Activated CD4-positive, CD25-positive, alpha-beta regulatory T cell (primary cell): ENCODE results near the gene RAB3C.

ENCODE experiments used
- DNase-seq, 4 experiments: peaks; one replicate each; lab custom pipeline; 2025; lab: John Stamatoyannopoulos, UW

The RAB3C gene

GRCh38 chr5:58731641-58732040 lies 148.8 kb downstream of the RAB3C start:
- DNase-seq: no peak

GRCh38 chr5:58735637-58736036 lies 152.8 kb downstream of the RAB3C start:
- DNase-seq: no peak

- no peak for DNase-seq
Measured at GRCh38 chr5:58736214-58736613, 153.3 kb downstream of the RAB3C start.

- no peak for DNase-seq
Measured at GRCh38 chr5:58737671-58738070, 154.8 kb downstream of the RAB3C start.

GRCh38 chr5:58738336-58738735 lies 155.5 kb downstream of the RAB3C start:
- no peak for DNase-seq

- DNase-seq: no peak
Measured at GRCh38 chr5:58739051-58739450, 156.2 kb downstream of the RAB3C start.

- DNase-seq: no peak
Measured at GRCh38 chr5:58740956-58741355, 158.1 kb downstream of the RAB3C start.

GRCh38 chr5:58745350-58745749 lies 162.5 kb downstream of the RAB3C start:
- no peak for DNase-seq

GRCh38 chr5:58746321-58746720 lies 163.4 kb downstream of the RAB3C start:
- DNase-seq: no peak

- no peak for DNase-seq
Measured at GRCh38 chr5:58750036-58750435, 167.2 kb downstream of the RAB3C start.

GRCh38 chr5:58751222-58751837 lies 168.5 kb downstream of the RAB3C start:
- no peak for DNase-seq

- DNase-seq: no peak
Measured at GRCh38 chr5:58752104-58752503, 169.2 kb downstream of the RAB3C start.

GRCh38 chr5:58753446-58753845 lies 170.6 kb downstream of the RAB3C start:
- DNase-seq: no peak

GRCh38 chr5:58754250-58754649 lies 171.4 kb downstream of the RAB3C start:
- no peak for DNase-seq

GRCh38 chr5:58755397-58755796 lies 172.5 kb downstream of the RAB3C start:
- no peak for DNase-seq

- no peak for DNase-seq
Measured at GRCh38 chr5:58759745-58760144, 176.9 kb downstream of the RAB3C start.

- no peak for DNase-seq
Measured at GRCh38 chr5:58760222-58760621, 177.3 kb downstream of the RAB3C start.

- DNase-seq: no peak
Measured at GRCh38 chr5:58761407-58761806, 178.5 kb downstream of the RAB3C start.

GRCh38 chr5:58763390-58763789 lies 180.5 kb downstream of the RAB3C start:
- no peak for DNase-seq

- DNase-seq: no peak
Measured at GRCh38 chr5:58764199-58764598, 181.3 kb downstream of the RAB3C start.

GRCh38 chr5:58765058-58765457 lies 182.2 kb downstream of the RAB3C start:
- no peak for DNase-seq

GRCh38 chr5:58767104-58767503 lies 184.2 kb downstream of the RAB3C start:
- no peak for DNase-seq

GRCh38 chr5:58770136-58770535 lies 187.3 kb downstream of the RAB3C start:
- DNase-seq: no peak

GRCh38 chr5:58771796-58772195 lies 188.9 kb downstream of the RAB3C start:
- DNase-seq: no peak
